Measurements from ENCODE around the gene LETM1.

DNA sequence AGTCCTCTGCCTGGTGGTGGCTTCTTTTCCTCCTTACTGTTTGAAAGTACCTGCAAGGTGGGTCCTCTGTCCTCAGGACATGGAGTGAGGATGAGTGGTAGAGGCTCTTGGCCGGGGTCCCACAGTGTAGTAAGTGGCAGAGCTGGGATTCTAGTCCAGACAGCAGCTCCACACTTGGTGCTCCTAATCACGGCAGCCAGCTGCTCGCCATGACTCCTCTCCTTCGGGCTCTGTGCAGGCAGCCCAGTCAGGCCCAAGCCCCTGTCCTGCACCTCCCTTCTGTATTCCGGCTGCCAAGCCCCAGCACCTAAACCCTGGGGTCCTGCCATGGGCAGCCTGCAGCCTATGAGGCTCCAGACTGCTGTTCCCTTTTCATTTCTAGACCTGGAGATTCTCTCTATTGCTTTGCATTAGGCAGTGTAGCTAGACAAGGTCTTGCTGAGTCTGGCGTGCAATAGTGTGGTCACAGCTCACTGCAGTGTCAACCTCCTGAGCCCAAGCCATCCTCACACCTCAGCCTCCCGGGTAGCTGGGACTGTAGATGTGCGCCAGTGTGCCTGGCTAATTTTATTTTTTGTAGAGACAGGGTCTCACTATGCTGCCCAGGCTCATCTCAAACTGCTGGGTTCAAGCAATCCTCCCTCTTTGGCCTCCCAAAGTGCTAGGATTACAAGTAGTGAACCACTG is 40.2 kb upstream of the LETM1 start:
- TF ChIP-seq, protein P1, sequence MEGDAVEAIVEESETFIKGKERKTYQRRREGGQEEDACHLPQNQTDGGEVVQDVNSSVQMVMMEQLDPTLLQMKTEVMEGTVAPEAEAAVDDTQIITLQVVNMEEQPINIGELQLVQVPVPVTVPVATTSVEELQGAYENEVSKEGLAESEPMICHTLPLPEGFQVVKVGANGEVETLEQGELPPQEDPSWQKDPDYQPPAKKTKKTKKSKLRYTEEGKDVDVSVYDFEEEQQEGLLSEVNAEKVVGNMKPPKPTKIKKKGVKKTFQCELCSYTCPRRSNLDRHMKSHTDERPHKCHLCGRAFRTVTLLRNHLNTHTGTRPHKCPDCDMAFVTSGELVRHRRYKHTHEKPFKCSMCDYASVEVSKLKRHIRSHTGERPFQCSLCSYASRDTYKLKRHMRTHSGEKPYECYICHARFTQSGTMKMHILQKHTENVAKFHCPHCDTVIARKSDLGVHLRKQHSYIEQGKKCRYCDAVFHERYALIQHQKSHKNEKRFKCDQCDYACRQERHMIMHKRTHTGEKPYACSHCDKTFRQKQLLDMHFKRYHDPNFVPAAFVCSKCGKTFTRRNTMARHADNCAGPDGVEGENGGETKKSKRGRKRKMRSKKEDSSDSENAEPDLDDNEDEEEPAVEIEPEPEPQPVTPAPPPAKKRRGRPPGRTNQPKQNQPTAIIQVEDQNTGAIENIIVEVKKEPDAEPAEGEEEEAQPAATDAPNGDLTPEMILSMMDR (IDR thresholded peaks at IDR 0.05 in 2 of 3, conservative IDR thresholded peaks at IDR 0.05 in 1 of 3; ENCODE audit: borderline replicate concordance in 1 of 3, insufficient read depth in 1 of 3, low read depth in 2 of 3, low read length in 2 of 3): no peak
- TF ChIP-seq POLR2A (IDR thresholded peaks at IDR 0.05; ENCODE audit: borderline replicate concordance, extremely low read depth, insufficient read depth, insufficient read length) (no peak), REST (IDR thresholded peaks at IDR 0.05; ENCODE audit: low read depth) (no peak), MAX (IDR thresholded peaks at IDR 0.05) (no peak), SRF (IDR thresholded peaks at IDR 0.05; ENCODE audit: low read depth) (no peak), CBX3 (IDR thresholded peaks at IDR 0.05; ENCODE audit: low read depth) (no peak), RAD21 (IDR thresholded peaks at IDR 0.05; ENCODE audit: low read depth) (no peak), EZH2phosphoT487 (IDR thresholded peaks at IDR 0.05; ENCODE audit: borderline replicate concordance) (no peak), POLR2AphosphoS5 (IDR thresholded peaks at IDR 0.05; ENCODE audit: low read depth, low read length) (no peak)
